CD4-positive, alpha-beta T cell treated with Interleukin-1 beta for 1 hour (primary cell): ENCODE data around the gene SYTL3.
A peak's percentile ranks its signal among the peaks of the same experiment; 100 is the strongest.
"Not testable (repeated sequence)": the region's sequence is repeated elsewhere in the genome, so short reads cannot be mapped to it uniquely, and the experiment has no call there.

ENCODE experiments used
- DNase-seq, 2 donors: peaks; one replicate each; pipeline ENCODE4 v3.0.0-alpha.2; 2020 to 2022

SYTL3 gene

DNA sequence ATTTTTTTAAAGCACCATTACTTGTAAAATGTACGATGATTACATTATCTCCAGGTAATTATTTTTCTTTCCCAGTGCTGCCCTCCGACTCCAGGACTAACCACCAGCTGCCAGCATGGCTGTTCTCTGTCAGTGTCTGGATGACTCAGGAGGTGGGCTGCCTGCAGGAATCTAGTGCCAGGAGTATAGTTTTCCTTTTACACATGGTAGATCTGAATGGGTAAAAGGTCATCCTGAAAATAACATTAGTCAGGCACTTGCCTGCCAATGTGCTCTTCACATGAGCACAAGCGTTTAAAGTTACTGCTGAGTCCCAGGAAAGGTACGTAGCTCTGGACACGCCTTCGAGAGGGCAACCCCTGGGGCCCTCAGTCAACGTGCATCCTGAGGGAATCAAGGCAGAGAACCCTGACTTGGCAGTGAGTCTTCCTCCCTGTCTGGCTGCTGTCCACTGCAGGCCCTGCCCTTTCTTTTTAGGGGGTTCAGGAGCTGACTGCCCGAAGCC is 7.7 kb upstream of the SYTL3 start:
- DNase-seq = no peak

DNA sequence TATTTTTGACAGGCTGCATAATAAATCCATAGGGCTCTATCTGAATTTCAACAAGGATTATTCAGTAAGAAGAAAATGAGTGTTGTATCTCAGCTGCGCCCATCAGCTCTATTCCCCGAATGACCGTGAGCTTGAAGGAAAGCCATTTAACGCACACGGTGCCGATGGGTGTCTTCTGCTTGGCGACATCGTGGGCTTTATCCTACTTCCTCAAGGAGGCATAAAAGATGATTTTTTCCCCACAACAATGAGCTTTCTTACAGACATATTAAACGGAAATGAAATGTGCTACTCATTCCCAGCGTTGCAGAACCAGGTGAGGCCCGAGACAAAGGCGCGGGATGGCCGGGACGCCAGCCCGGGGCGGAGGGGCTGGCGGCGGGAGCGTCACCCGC is 6.0 kb upstream of the SYTL3 start:
- DNase-seq = no peak

DNA sequence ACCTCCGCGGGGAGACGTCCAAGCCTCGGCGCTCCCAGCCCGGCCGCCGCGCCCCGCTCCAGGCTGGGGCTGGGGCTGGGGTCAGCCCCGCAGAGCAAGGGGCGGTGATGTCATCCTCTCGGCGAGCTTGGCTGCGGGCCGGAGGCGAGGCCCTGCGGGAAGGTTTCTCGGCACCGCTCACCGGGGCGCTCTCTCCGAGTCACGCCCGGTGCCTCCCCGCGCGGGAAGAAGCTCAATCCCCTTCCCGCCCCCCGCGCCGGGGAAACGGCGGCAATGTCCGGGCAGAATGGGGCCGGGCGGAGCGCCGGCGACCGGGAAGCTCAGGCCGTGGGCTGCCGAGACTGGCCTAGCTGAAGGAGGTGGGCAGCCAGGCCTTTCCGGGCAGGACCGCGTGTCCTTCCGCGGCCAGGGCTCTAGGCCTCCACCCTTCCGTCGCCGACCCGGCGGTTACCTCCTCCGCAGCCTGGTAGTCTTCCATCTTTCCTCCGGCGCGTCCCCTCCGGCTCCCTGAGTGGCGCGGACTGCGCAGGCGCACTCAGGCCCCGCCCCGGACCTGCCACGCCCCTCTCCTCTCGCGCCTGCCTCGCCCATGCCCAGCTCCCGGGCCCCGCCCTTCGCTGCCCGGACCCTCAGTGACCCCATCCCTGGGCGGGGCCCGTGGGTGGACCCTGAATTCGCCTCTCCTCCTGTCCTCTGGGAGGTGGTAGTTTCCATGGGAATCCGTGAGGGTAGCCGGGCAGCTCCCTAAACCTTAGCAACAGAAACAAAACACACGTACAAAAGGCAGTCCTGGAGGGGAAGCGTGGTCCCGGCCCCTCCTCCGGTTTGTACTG is 5.4 kb upstream of the SYTL3 start, which contains the start of gene DYNLT1:
DYNLT1 (minus strand) TSS at position 513 of the 833 bp plus-strand sequence; CDS start at position 478, 35 bp downstream.
- peak; percentile 90 for DNase-seq

DNA sequence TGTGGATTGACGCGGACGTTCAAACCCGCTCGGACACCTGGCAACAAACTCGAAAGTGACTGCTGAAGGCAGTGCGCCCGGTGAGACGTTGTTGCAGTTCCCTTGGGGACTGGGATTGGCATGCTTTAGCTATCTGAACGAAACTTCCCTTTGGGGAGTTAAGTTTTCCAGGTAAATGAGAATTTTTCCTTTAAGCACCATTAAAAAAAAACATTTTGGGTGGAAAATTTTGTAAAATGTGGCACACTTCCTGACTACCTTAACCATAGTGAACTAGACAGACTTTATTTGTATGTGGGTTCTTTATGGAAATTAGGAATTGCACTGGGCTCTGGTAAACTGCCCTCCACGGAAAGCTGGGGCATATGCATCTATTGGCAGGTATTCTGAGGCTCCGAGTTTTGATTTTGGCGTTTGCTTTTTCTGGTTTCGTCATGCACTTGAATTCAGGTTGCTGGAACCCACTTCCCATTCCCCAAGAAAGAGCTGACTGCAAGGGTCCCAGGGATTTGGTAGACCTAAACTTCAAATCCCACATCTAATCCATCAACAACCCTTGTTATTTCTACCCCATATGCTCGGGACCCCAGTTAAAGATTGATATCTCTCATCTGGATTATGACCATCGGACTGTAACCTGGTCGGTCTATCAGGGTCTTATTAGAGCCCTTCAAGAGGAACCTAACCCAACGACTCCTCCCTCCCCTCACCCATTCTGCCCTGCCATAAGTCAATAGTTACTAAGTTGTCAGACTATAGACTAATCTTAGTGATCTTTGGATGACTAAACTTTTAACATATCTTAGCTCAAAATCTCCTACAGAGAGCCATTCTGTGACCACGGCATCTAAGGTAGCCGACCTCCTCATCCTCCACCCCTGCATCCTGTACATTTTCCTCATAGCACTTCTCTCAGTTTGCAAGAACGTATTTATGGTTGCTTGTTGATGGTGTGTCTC is 4.5 kb upstream of the SYTL3 start:
- DNase-seq = no peak

DNA sequence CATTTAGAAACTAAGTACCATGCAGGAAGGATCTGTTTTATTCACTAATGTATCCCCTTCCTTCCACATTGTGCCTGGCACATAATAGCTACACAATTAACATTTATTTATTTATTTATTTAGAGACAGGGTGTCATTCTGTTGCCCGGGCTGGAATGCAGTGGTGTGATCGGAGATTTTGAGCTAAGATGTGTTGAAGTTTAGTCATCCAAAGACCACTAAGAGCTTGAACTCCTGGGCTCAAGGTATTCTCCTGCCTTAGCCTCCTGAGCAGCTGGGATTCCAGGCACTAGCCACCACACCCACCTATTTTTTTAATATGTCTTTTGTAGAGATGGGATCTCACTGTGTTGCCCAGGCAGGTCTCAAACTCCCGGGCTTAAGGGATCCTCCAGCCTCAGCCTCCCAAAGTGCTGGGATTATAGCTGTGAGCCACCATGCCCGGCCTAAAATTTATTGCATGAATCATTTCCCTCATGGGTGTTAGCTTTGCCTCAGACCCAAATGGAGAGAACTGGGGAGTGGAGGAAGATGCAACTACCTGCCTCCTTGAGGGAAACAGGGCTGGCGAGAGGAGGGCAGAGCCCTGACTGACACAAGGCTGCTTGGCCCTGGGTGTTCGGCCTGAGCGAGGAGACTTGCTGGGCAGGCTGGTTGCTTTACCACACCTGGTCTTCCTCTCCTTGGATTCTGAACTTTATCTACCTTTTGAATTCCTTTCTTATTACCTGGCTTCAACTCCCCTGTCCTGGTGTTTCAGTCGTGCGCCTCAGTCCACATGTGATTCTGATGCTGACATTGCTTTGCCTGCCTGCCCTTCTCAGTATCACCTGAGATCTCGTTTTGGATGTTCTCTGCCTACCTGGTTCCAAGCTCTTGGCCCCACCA is 3.6 kb upstream of the SYTL3 start:
- DNase-seq = no peak

DNA sequence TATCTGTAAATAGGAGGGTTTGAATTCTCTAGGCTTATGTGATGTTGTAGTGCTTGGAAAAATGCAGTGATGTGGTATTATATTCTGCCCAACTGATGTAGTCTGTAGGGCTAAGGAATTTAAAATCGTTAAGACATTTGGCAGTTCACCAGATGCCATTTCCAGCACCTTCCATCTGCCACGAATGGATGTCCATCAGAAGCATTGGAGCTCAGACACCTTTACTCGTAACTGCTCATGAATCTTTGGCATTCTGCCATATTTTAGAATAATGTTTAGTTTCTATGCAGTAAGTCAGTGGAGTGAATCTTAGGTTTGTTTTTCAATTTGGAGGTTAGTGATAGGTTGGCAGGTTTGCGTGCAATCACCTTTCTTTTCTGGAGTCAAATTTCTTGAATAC is 2.4 kb upstream of the SYTL3 start:
- DNase-seq = no peak

DNA sequence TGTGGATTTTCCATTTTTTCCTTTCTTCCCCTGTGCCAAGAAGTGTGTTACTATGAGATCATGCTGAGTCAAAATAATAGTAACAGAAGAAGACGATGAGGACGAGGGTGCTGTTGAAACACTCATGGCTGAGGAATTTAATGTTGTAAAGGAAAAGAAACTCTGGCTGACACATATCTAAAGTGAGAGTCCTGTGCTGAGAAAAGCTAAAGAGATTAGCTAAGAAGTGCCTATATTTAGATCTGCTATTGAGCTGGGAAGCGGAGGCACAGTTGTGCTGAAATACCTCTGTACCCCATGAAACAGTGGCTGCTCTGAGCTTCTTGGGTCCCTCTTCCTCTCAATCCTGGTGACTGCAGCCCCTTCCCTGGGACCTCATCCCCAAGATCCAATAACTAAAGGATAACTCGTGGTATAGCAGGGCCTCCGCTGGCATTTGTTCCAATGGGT is 1.1 kb upstream of the SYTL3 start:
- DNase-seq = no peak

DNA sequence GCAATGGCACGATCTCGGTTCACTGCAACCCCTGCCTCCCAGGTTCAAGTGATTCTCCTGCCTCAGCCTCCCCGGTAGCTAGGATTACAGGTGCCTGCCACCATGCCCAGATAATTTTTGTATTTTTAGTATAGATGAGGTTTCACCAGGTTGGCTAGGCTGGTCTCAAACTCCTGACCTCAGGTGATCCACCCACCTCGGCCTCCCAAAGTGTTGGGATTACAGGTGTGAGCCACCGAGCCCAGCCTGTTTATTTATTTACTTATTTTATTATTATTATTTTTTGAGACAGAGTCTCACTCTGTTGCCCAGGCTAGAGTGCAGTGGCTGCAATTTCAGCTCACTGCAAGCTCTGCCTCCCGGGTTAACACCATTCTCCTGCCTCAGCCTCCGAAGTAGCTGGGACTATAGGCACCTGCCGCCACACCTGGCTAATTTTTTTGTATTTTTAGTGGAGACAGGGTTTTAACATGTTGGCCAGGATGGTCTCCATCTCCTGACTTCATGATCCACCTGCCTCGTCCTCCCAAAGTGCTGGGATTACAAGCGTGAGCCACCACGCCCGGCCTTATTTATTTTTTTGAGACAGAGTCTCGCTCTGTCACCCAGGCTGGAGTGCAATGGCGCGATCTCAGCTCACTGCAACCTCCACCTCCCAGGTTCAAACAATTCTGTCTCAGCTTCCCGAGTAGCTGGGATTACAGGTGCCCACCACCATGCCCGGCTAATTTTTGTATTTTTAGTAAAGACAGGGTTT is 2.3 kb downstream of the SYTL3 start:
- DNase-seq = not testable (repeated sequence)

DNA sequence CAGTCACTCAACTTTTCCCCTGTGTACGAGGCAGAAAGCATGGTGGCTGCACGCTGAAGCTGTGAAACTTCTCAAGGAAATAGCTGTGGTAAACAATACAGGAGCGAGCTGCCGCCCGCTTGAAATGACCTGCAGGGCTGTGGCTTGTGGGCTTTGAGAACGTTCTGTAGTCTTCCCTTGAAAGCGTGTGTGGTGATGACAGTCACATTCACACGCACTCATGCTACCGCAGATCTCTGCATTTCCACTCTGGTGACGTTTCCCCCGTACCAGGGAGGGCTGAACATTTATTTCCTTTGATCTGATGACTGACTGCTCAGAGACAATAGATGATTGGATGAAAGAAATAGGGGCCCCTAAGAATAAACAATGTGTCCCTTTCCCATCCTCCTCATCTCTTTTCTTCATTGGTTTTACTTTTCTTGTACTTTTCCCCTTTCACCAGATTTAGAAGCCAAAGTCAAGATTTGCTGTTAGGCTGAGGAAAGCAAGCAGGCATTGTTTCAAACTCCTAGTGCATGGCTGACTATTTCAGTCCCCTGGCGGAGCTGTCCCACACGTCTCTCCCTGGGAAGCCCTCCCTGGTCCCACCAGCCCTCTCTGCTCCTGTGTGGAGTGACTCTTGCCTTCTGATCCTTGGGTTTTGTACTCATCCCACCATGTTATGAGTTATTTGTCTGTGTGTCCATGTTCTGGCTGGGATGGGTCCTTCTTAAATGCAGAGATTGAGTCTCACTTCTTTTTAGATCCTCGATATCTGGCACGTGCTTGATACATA is 3.9 kb downstream of the SYTL3 start:
- DNase-seq = peak; percentile 92 to 94

DNA sequence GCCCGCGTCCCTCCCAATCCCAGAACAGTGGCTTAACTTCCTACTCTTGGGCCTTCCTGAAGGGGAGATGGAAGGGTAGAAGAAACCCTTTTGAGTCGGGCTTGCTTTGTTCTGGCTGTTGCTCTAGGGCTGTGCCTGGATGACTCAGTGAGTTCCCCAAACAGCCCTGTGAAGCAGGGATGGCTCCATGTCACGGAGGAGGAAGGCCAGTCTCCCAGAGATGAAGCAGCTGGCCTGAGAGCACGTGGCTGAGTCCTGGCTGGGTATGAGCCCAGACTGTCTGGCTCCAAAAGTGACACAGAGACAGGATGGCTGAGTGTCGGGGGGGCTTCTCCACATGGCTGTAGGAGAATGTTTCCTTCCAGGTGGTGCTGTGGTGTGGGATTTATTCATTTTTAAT is 4.6 kb downstream of the SYTL3 start:
- peak in 1 of 2 donors; percentile 71 for DNase-seq

DNA sequence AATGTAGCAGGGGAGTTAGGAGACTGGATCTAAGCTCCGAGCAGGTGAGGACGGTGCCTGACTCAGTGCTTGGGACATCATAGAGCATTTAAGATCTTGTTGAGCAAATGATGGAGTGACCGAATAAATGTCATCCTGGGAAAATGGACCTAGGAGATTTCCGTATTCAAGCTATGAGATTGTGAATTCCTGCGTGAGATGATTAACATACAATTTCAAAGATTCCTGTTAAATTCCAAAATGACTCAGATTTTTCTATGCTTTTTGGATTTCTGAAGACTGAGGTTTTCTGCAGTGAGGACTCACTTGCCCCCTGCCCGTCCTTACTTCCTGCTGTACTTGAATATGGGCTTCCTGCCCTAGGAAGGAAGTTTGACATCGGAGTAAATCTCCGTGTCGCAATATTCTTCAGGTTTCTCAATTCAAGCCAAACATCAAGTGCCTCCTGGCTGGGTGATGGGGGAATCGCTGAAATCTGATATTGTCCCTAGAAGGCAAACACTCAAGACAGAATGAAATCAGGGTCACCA is 5.2 kb downstream of the SYTL3 start:
- DNase-seq = peak; percentile 19 to 36

DNA sequence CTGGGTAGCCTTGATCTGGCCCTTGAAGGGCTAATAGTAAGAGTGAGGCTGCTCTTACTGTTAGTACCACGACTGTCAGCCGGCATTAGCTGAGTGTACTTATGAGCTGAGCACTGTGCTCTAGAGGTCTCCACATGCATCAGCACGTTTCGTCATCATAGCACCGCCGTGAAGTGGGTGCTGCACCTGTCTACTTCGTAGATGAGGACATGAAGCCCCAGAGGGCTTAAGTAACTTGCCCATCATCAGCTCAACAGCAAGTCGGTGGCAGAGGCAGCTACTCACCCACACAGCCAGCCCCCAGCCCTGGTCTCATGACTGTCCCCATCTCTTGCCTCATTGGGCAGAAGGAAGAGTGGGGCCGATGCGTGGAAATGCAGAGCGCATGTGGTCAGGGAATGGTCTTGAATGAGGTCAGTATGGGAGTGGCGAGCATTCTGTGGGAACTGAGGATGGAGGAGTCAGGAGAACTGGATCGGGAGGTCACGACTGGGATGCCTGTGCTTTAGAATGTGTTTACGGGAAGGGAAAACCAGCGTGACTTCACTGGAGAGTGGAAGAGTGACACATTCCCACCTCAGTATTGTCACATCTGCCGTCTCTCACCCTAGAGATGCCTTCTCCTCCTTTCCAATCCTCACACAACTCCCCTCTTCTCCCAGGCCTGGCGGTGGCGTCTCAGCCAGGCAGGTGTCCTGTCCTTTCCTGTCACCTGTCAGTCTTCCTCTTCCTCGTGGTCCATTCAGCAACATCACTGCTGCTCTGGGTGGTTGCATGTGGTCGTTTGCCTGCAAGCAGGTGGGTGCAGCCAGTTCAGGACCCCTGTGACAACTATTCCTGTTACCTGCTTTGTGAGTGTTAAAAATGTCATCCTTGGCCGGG is 6.0 kb downstream of the SYTL3 start:
- no peak for DNase-seq

DNA sequence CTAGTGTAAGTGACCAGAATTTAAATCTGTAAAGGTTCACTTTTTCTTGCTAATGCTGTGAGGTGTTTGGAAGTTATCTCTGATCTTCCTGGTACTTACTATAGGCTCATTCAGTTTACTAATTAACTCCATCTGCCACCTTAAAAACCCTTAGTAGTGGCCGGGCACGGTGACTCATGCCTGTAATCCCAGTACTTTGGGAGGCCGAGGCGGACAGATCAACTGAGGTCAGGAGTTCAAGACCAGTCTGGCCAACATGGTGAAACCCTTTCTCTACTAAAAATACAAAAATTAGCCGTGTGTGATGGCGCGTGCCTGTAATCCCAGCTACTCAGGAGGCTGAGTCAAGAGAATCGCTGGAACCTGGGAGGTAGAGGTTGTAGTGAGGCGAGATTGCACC is 7.1 kb downstream of the SYTL3 start:
- not testable (repeated sequence) for DNase-seq

DNA sequence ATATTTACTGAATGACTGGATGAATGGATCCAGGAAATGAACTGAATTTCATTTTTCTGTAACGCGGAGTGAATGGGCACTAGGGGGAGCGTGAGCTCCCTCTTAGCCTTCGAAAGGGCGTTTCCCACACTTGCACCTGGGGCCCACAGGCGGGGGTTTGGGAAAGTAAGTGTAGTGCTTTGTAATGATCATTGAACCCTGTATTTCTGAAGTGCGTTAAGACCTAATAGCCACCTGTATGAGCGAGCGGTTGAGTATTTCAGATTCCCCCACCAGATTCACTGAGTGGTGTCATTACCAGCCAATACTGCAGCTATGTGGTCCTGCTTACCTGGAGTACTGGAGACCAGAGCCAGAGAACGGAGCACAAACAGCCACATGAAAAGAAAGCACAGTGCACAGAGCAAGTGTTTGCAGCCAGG is 10.5 kb downstream of the SYTL3 start:
- peak; percentile 56 to 61 for DNase-seq

DNA sequence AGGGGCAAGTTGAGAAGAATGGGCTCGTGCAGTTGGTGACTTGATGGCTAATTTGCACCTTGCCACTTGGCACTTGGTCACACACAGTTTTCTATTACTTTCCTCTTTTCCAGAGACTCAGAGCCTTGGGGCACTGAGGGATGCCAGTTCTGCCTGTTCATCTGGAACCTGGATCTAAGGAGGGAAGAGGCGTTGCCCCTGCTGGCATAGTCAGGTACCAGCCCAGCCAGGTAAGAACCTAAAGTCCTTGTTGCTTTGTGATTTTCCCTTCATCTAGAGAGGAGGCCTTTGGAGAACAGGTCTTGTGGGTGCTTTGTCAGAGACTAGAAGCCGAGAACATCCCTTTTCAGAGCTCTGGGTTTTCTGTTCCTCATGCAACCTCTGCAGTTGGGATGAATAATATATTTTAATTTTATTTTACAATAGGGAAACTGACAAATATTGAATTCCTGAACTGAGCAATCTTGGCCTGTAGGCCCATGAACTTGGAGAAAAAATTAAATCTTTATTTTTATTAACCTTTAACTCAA is 11.4 kb downstream of the SYTL3 start:
- no peak for DNase-seq

DNA sequence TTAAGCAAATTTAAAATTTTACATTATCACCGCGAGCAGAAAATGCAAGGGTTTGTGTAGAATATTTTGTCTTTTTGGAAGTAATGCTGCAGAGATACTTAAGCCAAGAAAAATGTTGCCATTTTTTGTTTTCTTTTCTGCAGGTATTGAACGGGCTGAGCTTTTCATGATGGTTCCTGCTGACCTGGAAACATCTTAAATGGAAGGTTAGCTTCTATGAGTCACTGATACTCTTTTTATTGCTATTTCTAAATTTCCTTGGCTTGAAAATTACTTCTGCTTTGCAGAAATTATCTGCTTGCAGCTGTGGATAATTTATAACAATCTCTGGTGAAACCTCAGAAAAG is 12.7 kb downstream of the SYTL3 start:
- no peak for DNase-seq

DNA sequence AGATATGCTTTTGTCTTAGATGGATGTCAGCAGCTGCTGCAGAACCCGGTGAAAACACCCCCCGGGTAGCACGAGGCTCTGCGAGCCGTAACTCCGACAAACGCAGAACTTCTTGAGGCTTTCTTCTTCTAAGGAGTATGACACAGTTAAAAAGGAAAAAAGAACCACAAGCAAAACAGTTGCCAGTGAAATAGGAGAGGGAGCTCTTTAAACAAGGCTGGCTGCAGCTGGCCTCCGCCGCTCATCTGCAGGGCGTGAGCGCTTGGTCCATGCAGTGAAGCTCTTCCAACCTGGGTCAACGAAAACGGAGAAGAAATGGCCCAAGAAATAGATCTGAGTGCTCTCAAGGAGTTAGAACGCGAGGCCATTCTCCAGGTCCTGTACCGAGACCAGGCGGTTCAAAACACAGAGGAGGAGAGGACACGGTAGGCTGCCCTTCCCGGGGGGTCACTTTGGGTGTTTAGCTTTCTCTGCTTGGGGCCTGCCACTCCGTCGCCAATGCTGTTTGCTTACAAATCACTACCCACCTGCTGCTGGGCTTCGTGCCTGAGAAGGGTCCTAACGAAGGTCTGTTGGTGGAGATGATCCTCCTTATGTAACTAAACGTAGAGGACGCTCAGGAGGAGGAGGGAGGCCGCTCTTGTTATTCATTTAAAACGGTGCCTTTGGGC is 13.2 kb downstream of the SYTL3 start:
- DNase-seq = peak in 1 of 2 donors; percentile 41

DNA sequence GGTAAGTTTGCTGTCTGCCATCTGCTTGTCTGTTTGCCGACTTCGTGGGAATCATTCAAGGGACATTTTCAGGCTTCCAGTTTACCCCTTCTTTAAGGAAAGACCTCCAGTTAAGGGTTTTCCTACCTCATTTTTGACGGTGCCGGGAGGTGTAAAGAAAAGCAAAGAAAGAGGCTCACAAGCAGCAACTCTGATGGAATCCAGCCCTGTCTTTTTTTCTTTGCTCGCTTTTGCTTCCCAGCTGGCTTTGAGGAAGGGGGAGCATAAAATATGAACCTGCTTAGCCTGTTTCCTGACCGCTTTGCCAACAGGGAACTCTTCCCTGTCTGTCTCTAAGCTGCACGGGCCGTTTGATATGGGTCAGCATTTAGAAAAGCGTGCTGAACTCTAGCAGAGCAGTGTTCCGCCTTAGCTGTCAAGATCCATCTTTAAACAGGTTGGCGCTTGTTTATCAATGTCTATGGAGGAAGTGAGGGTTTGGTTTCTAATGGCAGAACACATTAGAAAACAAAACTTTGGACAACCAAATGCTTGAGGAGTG is 13.8 kb downstream of the SYTL3 start:
- DNase-seq = no peak
